GM18951 (cell line): ENCODE measurements around the gene ZNF667.

Source experiments
- POLR2A ChIP-seq: IDR thresholded peaks from 4 replicates; pipeline ENCODE4 v1.6.1; 2011; ENCODE audit warnings: mild to moderate bottlenecking; ENCODE audit not compliant: insufficient read length, insufficient read depth; ENCODE audit errors: extremely low read depth
- in situ Hi-C: fragments of 300-500 bp; cut with MboI; formaldehyde crosslinking; loops from one replicate; pipeline ENCODE4 v1.12.0; 2022; ENCODE audit warnings: low sequenced_read_pairs, mixed read lengths, inconsistent platforms; ENCODE audit not compliant: unreplicated experiment

Gene ZNF667

DNA sequence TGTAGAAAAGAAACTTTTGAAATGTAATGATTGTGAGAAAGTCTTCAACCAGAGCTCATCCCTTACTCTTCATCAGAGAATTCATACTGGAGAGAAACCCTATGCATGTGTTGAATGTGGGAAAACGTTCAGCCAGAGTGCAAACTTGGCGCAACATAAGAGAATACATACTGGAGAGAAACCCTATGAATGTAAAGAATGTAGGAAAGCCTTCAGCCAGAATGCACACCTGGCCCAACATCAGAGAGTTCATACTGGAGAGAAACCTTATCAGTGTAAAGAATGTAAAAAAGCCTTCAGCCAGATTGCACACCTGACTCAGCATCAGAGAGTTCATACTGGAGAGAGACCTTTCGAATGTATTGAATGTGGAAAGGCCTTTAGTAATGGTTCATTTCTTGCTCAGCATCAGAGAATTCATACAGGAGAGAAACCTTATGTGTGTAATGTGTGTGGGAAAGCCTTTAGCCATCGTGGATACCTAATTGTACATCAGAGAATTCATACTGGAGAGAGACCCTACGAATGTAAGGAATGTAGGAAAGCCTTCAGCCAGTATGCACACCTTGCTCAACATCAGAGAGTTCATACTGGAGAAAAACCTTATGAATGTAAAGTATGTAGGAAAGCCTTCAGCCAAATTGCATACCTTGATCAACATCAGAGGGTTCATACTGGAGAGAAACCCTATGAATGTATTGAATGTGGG is 53.7 kb downstream of the ZNF667 start:
- no peak for TF ChIP-seq POLR2A
- in situ Hi-C loops: no loop called here

DNA sequence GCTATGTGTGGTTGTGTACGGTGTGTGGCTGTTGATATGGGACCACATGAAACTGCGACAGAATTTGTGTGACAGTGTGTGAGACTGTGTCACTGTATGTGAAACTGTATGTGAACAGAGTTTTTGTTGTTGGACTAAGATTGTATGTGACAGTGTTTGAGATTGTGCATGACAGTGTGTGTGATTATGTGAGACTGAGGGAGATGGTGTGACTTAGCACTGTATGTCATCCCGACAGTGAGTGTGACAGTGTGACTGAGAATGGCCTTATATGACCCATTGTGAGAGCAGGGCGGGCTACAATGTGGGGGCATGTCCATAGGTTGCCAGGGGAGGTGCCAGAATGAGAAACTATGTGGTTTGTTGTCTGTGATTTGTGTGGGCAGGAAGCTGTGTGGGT is 72.1 kb downstream of the ZNF667 start:
- in situ Hi-C loops: no loop called here
- TF ChIP-seq POLR2A: no peak

DNA sequence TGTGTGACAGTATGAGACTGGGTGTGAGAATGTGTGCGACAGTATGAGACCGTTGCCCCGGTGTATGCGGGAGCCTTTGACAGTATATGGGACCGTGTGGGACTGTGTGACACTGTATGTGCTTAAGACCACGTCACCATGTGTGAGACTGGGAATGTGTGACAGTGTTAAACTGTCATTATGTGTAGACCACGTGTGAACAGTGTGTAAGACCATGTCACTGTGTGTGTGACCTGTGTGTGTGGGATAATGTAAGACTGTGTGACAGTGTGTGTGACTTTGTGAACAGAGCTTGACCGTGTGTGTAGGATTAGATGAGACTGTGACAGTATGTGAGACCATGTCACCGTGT is 72.5 kb downstream of the ZNF667 start:
- in situ Hi-C loops: no loop called here
- TF ChIP-seq POLR2A: no peak

DNA sequence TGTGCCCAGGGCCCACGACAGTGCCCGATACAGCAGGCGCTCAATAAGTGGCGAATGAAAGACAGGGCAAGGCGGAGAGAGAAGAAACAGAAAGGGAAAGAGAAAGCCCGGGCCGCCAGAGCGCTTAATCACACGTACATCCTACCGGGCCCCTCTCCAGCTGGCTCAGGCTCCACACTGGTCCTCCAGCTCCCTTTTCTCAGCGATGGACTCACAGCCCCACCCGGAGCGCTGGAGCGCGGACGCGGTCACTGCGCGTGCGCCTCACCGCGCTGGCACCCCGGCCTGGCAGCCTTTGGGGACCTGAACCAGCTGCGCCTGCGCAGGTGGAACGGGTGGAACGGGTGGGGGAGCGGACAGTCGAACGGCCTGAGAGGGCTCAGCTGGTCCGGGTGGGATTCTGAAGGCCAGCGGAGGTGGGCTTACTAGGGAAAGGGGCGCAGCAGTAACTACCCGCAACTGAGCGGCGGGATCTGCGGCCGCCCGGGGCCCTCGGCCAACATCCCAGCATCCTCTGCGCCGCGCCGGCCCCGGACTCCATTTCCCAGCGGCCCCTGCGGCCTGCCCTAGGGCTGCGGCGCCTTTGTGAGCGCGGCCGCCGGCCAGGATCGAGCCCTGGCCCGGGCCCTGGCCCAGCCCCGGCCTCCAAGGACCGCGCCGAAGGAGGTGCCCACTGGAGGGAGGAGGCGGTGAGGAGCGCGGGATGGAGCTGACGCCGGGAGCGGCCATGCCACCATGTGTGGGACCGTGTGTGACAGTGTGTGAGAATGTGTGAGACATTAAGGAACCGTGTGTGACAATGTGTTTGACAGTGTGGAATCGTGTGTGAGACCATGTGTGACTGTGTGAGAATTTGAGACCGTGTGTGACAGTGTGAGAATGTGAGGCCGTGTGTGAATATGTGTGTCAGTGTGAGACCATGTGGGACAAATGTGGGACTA is 73.1 kb downstream of the ZNF667 start, which contains the start of gene ZNF583:
Gene ZNF583, plus strand, starts transcription at position 569 of the 941 bp plus-strand sequence. CDS start 2,783 bp downstream, outside the sequence.
- in situ Hi-C loops: no loop called here
- TF ChIP-seq POLR2A: peak; percentile 8

DNA sequence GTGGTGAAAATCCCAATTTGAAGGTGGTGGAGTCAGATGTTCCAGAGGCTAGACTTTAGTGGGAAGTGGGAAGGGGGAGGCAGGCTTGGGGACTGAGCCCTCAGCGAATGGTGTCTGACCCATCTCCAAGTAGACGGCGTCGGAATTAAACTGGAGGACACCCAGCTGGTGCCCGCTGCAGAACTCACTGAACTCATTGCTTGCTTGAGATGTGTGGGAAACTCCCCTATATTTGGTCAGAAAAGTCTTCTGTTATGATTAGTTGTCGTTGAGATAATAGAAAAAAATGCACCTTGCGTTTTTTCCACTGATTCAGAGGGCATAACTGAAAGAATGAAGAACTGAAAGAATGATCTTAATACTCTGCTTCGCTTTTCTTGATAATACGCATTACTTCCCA is 73.9 kb downstream of the ZNF667 start:
- in situ Hi-C loops: no loop called here
- no peak for TF ChIP-seq POLR2A

DNA sequence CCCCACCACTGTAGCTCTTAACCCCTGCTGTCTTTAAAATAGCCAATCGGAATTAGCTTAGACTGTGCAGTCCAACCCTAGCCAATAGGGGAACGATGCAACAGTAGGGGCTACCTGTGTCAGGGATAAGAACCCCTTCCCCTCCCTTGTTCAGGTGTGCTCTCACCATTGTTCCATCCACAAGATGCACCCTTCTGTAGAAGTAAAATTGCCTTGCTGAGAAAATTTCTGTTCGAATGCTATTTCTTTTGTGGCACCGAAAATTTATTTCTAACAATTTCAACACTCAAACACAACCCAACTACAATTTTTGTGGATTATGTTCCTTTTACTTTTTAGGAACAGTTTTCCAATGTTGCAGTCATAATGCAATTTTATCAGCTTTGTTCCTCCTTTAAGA is 76.7 kb downstream of the ZNF667 start:
- TF ChIP-seq POLR2A: no peak
- in situ Hi-C loops: no loop called here

DNA sequence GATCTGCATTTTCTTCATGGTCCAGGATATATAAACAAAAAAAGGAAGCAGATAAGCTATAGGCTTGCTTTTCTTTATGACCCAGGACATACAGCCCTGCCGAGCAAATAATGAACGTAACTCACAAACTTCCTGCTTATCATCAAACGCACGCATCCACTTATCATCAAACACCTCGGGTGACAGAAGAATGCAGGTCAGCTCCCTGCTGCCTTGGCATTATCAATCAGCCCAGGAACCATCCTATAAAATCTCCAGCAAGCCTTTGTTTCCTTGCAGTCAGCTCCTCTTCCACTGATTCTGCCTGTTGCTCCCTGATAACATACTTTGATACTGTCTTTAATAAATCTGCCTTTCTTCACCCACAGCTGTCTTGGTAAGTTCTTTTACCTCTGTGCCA is 78.3 kb downstream of the ZNF667 start:
- in situ Hi-C loops: no loop called here
- no peak for TF ChIP-seq POLR2A

DNA sequence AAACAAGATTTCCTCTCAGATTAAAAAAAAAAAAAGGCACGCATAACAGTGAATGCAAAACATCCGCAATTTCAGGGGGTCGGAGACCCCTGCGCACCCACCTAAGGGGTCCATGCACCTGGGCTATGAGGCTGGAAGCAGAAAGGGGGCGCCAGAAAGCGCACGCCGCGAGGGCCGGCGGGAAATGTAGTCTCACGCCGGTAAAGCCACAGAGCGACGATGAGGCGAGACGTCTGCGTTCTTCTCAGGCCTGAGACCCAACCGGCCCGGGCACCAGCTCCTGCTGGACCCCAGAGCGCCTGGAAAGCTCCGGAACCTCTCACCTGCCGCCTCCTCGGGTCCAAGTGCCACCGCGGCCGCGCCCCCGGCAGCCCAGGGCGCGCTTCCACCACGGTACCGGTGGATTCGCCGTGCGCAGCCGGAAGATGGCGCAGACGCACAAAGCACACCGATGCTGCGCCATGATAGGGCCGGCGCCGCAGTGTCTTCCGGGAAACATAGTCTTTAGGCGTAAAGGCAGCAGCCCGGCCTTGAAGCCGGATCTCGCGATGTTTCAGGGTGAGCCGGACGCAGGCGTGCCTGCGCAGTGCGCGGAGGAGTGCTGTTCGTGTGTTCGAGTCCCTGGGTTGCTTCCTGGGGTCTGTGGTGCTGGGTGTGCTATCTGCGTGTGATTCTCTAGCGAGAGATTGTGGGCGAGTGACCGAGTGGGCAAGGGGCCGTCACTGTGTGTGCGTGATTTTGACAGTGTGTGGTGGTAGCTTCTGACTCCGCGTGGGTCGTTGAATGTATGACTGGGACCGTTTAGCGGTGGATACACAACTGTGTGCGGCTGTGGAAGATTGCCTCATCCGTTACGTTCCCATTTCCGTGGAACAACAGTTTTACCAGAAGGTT is 83.8 kb downstream of the ZNF667 start, which contains the start of gene ZNF582:
Gene ZNF582, minus strand, starts transcription at position 416 of the 894 bp plus-strand sequence. CDS start 1,782 bp downstream, outside the sequence.
- in situ Hi-C loops: no loop called here
- TF ChIP-seq POLR2A: peak; percentile 49
